Uterus (tissue), 4 donors: ENCODE results near the gene SFTPA2. TPM values are rescaled to one million over a fixed set of nuclear protein-coding genes. Genes with fewer than 3 reads are reported as not detected.
"Not testable (repeated sequence)": the region's sequence is repeated elsewhere in the genome, so short reads cannot be mapped to it uniquely, and the experiment has no call there.

Experiments used
- DNase-seq, 2 donors: peaks; one replicate each; pipeline ENCODE4 v3.0.0-alpha.2; 2019 to 2020
- H3K27ac ChIP-seq, 2 donors: fragments of 200-600 bp; sonication (generic); 1 replicate in 1 of 2; 2 replicates in 1 of 2; pipeline ENCODE4 v1.5.1; 2016 to 2018
- H3K27me3 ChIP-seq, 2 donors: fragments of 200-600 bp; sonication (generic); one replicate each; pipeline ENCODE4 v1.5.1; 2018 to 2019; ENCODE audit warnings: control low read depth in 1 of 2
- H3K36me3 ChIP-seq, 2 donors: fragments of 200-600 bp; sonication (generic); one replicate each; pipeline ENCODE4 v1.5.1; 2019; ENCODE audit warnings: control low read depth in 1 of 2
- H3K4me1 ChIP-seq, 2 donors: fragments of 200-600 bp; sonication (generic); one replicate each; pipeline ENCODE4 v1.5.1; 2018 to 2019; ENCODE audit warnings: control low read depth in 1 of 2
- H3K4me3 ChIP-seq, 2 donors: fragments of 200-600 bp; sonication (generic); 1 replicate in 1 of 2; 2 replicates in 1 of 2; pipeline ENCODE4 v1.5.1; 2018 to 2019; ENCODE audit warnings: mild to moderate bottlenecking in 1 of 2
- H3K9me3 ChIP-seq, 2 donors: fragments of 200-600 bp; sonication (generic); one replicate each; pipeline ENCODE4 v1.5.1; 2019; ENCODE audit warnings: control low read depth in 1 of 2
- CTCF ChIP-seq, 4 experiments: fragments of 200-600 bp in 2 of 4; fragments of 450-650 bp in 2 of 4; sonication (generic) in 2 of 4; IDR thresholded peaks; one replicate each; pipeline ENCODE4 v1.5.1; 2016 to 2019; ENCODE audit warnings: antibody characterized with exemption in 4 of 4, mild to moderate bottlenecking in 2 of 4, moderate library complexity in 1 of 4
- POLR2A ChIP-seq, 2 donors: fragments of 450-650 bp; IDR thresholded peaks; one replicate each; pipeline ENCODE4 v1.6.1; 2016; ENCODE audit warnings: antibody characterized with exemption in 2 of 2, mild to moderate bottlenecking in 1 of 2, moderate library complexity in 1 of 2
- intact Hi-C: fragments of 100-400 bp; cut with DNase I; formaldehyde crosslinking; loops from one replicate; pipeline ENCODE4 v1.15.1; 2023; ENCODE audit warnings: low total_unique reads
- total RNA-seq, 4 donors: library from RNA; depleted of rRNA in 3 of 4; stranded (reverse); fragments of >200 nt in 3 of 4; gene quantifications; one replicate each; pipeline versions ENCODE4 v1.1.0 to v1.2.4, GENCODE V29; 2014 to 2023
- donor health status: DM: yes; HTN: yes; CAD: no.

The SFTPA2 gene
- total RNA-seq, 4 donors from 2014 or later: 0.21 to 0.43 TPM; not detected in 2

- H3K9me3 ChIP-seq: no peaks in the 10 kb centered on the region
- H3K4me1 ChIP-seq: no peaks in the 10 kb centered on the region
- H3K27ac ChIP-seq: no peak overlapping the region
- H3K27me3 ChIP-seq: no peaks in the 10 kb centered on the region
- no peak for TF ChIP-seq CTCF (IDR thresholded peaks at IDR 0.05)
- no peak for TF ChIP-seq POLR2A (IDR thresholded peaks at IDR 0.05)
- no peak overlapping the region for H3K4me3 ChIP-seq
- intact Hi-C loops: no loop called here
- no peak for DNase-seq
- no peaks in the 10 kb centered on the region for H3K36me3 ChIP-seq
Measured at GRCh38 chr10:79601939-79602338, 41.7 kb upstream of the SFTPA2 start.

DNA sequence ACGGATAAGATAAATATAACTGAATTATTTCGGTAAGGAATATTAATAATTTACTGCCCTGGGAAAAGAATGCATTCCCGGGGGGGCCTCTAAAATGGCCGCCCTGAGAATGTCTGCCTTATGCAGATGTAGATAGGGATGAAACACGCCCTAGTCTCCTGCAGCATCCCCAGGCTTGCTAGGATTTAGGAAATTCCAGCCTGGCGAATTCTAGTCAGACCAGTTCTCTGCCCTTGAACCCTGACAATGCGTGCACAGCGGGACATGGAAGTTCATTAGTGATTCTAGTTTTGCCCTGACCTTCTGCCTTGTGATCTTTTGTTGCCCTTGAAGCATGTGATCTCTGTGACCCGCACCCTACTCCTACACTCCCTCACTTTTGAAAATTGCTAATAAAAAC, 39.4 kb upstream of the SFTPA2 start:
- H3K9me3 ChIP-seq, H3K36me3 ChIP-seq, H3K27me3 ChIP-seq, DNase-seq, H3K27ac ChIP-seq, intact Hi-C loops, H3K4me1 ChIP-seq, H3K4me3 ChIP-seq: not testable (repeated sequence)

DNA sequence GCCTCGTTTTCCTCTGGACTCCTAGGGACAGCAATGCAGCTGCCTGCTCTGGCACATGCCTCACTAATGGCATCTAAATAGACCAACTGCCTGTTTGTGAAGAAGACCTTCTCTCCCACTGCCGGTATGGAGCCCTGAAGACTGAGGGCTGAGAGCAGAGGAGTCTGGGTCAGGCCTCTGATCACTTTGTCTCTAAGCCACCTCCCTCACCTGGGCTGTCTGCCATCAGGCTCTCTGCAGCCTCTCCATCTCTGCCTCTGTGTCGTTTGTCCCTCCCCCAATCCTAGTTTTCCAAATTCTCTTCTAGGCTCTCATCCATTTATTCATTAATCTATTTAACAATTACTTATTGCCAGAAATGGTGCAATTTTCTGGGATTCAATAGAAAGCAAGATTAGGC, 35.3 kb upstream of the SFTPA2 start:
- no peak overlapping the region for H3K4me3 ChIP-seq
- no peak overlapping the region for H3K27ac ChIP-seq
- H3K27me3 ChIP-seq: no peaks in the 10 kb centered on the region
- no peaks in the 10 kb centered on the region for H3K36me3 ChIP-seq
- intact Hi-C loops: no loop called here
- TF ChIP-seq CTCF (IDR thresholded peaks at IDR 0.05): no peak
- no peak for TF ChIP-seq POLR2A (IDR thresholded peaks at IDR 0.05)
- no peak for DNase-seq
- H3K4me1 ChIP-seq: no peaks in the 10 kb centered on the region
- no peaks in the 10 kb centered on the region for H3K9me3 ChIP-seq

DNA sequence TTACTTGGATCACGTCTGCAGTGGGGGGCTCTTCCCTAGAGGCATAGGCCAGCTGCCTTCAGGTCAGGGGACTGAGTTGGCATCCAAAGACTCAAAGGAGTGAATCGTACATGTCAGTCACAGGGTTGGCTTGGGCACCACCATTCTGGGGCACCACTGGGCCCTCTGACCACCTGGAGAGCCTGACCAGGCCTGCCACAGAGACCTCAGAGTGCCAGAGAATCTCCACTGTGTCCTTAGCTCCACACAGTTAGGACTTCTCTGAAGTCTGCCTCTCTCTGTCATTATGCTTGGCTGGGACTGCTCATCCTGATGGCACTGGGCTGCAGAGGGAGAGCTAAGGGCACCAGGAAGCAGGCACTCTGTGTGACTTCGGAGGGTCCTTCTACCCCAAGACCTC, 34.4 kb upstream of the SFTPA2 start:
- H3K27me3 ChIP-seq, intact Hi-C loops, DNase-seq, H3K9me3 ChIP-seq, H3K36me3 ChIP-seq, H3K4me1 ChIP-seq, H3K4me3 ChIP-seq, H3K27ac ChIP-seq: not testable (repeated sequence)

- Histone ChIP-seq H3K27me3 (no peaks in the 10 kb centered on the region), H3K4me1 (no peaks in the 10 kb centered on the region), H3K9me3 (no peaks in the 10 kb centered on the region), H3K4me3 (no peak overlapping the region), H3K27ac (no peak overlapping the region), H3K36me3 (no peaks in the 10 kb centered on the region)
- intact Hi-C loops: no loop called here
- TF ChIP-seq CTCF (IDR thresholded peaks at IDR 0.05) (no peak), POLR2A (IDR thresholded peaks at IDR 0.05) (no peak)
- DNase-seq: no peak
Measured at GRCh38 chr10:79593377-79593776, 33.2 kb upstream of the SFTPA2 start.

- TF ChIP-seq POLR2A (IDR thresholded peaks at IDR 0.05): no peak
- no peak for TF ChIP-seq CTCF (IDR thresholded peaks at IDR 0.05)
- H3K4me3 ChIP-seq: no peak overlapping the region
Measured at GRCh38 chr10:79588800-79589199, 28.6 kb upstream of the SFTPA2 start.

More at GRCh38 chr10:79588800-79589199, 28.6 kb upstream of the SFTPA2 start:
- intact Hi-C loops: no loop called here
- H3K9me3 ChIP-seq: no peaks in the 10 kb centered on the region
- DNase-seq: no peak
- no peaks in the 10 kb centered on the region for H3K27me3 ChIP-seq
- H3K36me3 ChIP-seq: no peaks in the 10 kb centered on the region
- H3K4me1 ChIP-seq: no peaks in the 10 kb centered on the region
- H3K27ac ChIP-seq: no peak overlapping the region
